Esophagus muscularis mucosa (tissue), 4 donors: Measurements from ENCODE around the gene OLFML2B. TPM values are rescaled to one million over a fixed set of nuclear protein-coding genes. Genes with fewer than 3 reads are reported as not detected.

Experiments
- DNase-seq: peaks from one replicate; pipeline ENCODE4 v3.0.0-alpha.2; 2017; ENCODE audit errors: extremely low spot score
- H3K27ac ChIP-seq, 4 donors: fragments of 200-600 bp; sonication (generic); replicated peaks in 1 of 4; 1 replicate in 3 of 4; 2 replicates in 1 of 4; pipeline ENCODE4 v1.5.1; 2016 to 2019; ENCODE audit warnings: mild to moderate bottlenecking in 1 of 4
- H3K27me3 ChIP-seq, 4 donors: fragments of 200-600 bp; sonication (generic); one replicate each; pipeline versions ENCODE4 v1.5.1 to v1.6.0; 2016 to 2019
- H3K36me3 ChIP-seq, 4 donors: fragments of 200-600 bp; sonication (generic); one replicate each; pipeline ENCODE4 v1.5.1; 2016 to 2019
- H3K4me1 ChIP-seq, 4 donors: fragments of 200-600 bp; sonication (generic); one replicate each; pipeline ENCODE4 v1.5.1; 2016 to 2019
- H3K4me3 ChIP-seq, 4 donors: fragments of 200-600 bp; sonication (generic); 1 replicate in 2 of 4; 2 replicates in 2 of 4; pipeline ENCODE4 v1.5.1; 2016 to 2019; ENCODE audit warnings: mild to moderate bottlenecking in 4 of 4, moderate library complexity in 1 of 4
- H3K9me3 ChIP-seq, 4 donors: fragments of 200-600 bp; sonication (generic); 1 replicate in 3 of 4; 2 replicates in 1 of 4; pipeline ENCODE4 v1.5.1; 2016 to 2019
- POLR2A ChIP-seq: fragments of 450-650 bp; IDR thresholded peaks from one replicate; pipeline ENCODE4 v1.6.1; 2017; ENCODE audit warnings: antibody characterized with exemption, moderate library complexity, mild to moderate bottlenecking, low read depth
- WGBS: methylation state at CpG from one replicate; pipeline ENCODE4 v1.1.5; 2018; 5-methylcytosine and 5-hydroxymethylcytosine counted together
- intact Hi-C: fragments of 100-400 bp; cut with DNase I; formaldehyde crosslinking; loops from one replicate; pipeline ENCODE4 v1.15.1; 2023
- total RNA-seq, 4 donors: library from RNA; depleted of rRNA; stranded (reverse); fragments of >200 nt; gene quantifications; one replicate each; pipeline versions ENCODE4 v1.1.0 to v1.2.1, GENCODE V29; 2016
- TF ChIP-seq, protein P1 (sequence below), 3 experiments: fragments of 200-600 bp in 2 of 3; fragments of 450-650 bp in 1 of 3; sonication (generic) in 2 of 3; IDR thresholded peaks; one replicate each; pipeline ENCODE4 v1.5.1; 2017 to 2019; ENCODE audit warnings: antibody characterized with exemption in 3 of 3, mild to moderate bottlenecking in 2 of 3, moderate library complexity in 1 of 3

Gene OLFML2B
- total RNA-seq, 4 donors from 2014 or later, result 1.2 to 6.7 (median 5.9) TPM

DNA sequence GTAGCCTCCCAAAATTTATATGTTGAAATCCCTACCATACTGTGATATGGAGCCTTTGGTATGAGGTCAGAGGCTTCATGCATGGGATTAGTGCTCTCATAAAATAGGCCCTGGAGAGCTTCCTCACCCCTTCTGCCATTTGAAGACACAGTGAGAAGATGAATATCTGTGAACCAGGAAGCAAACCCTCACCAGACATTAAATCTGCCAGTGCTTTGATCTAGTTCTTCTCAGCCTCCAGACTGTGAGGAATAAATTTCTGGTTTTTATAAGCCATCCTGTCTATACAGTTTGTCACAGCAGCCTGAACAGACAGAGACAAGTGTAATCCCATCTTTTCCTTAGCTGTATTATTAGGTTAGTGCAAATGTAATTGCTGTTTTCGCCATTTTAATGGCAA is 88.4 kb downstream of the OLFML2B start:
- Histone ChIP-seq H3K27me3 (no peaks in the 10 kb centered on the region), H3K4me3 (no peak overlapping the region), H3K36me3 (peaks cover 0 to 4% (median 0%) of the 10 kb centered on the region in 4 donors), H3K4me1 (no peaks in the 10 kb centered on the region), H3K9me3 (no peaks in the 10 kb centered on the region), H3K27ac (no peak overlapping the region)
- intact Hi-C loops, result no loop called here
- DNase-seq, result no peak
- TF ChIP-seq, protein P1, sequence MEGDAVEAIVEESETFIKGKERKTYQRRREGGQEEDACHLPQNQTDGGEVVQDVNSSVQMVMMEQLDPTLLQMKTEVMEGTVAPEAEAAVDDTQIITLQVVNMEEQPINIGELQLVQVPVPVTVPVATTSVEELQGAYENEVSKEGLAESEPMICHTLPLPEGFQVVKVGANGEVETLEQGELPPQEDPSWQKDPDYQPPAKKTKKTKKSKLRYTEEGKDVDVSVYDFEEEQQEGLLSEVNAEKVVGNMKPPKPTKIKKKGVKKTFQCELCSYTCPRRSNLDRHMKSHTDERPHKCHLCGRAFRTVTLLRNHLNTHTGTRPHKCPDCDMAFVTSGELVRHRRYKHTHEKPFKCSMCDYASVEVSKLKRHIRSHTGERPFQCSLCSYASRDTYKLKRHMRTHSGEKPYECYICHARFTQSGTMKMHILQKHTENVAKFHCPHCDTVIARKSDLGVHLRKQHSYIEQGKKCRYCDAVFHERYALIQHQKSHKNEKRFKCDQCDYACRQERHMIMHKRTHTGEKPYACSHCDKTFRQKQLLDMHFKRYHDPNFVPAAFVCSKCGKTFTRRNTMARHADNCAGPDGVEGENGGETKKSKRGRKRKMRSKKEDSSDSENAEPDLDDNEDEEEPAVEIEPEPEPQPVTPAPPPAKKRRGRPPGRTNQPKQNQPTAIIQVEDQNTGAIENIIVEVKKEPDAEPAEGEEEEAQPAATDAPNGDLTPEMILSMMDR (IDR thresholded peaks at IDR 0.05), result no peak
- 92% methylated on average over 1 of the region's 1 CpG for WGBS

DNA sequence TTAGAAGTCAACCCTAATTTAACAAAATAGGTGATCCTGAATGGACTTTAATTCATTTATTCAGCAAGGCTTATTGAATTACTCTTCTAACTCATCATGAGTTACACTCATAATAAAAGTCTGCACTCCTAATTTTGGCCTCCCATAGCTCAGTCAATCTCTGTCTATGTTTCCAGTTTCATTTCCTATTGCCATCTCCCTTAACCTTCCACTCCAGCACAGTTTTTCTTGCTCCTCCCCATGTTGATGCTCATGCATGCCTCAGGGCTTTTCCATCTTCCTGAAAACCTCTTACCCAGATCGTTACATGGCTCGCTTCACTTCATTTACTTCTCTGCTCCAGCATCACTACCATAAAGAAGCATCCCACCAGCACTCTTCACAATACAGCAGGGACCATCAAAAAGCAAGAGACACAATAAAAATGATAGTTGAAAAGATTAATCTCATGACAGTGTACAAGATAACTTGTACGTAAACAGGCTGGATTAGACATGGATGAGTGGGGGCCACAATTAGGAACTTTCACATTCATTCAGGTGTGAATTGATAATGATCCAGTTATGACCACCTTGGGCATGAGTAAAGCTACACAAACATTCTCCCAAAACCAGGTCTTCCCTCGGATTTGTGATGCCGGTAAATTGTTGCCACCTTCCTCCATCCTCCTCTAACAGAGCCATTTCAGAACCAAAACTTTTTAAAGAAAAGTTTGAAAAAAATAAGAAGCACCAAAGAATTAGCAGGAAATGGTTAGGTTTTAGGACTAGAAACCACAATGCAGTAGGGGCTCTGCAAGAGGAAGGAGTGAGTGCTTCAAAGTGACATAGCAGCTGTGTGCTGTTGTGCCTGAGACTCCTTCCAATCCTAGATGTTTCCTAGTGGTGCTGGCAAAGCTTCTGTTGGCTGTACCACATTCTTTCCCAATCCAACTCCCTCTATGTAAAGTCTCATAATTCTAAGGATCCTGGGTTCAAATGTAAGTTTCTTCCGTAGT is 89.8 kb downstream of the OLFML2B start:
- TF ChIP-seq, protein P1 (IDR thresholded peaks at IDR 0.05), result no peak
- TF ChIP-seq POLR2A, result no peak
- WGBS, result 82% methylated on average over 6 of the region's 6 CpGs
- intact Hi-C loops, result no loop called here
- no peak overlapping the region for H3K27ac ChIP-seq
- peaks cover 0 to 3% (median 0%) of the 10 kb centered on the region in 4 donors for H3K36me3 ChIP-seq
- H3K4me3 ChIP-seq, result no peak overlapping the region
- DNase-seq, result no peak
- H3K4me1 ChIP-seq, result no peaks in the 10 kb centered on the region
- no peaks in the 10 kb centered on the region for H3K27me3 ChIP-seq
- no peaks in the 10 kb centered on the region for H3K9me3 ChIP-seq

Other genes with a start within 250 kb of the OLFML2B start
- 1 to 10 TPM in 3 of 4 donors, under 1 TPM in 1; 0.99 to 9.0 (median 4.0) TPM for gene NOS1AP, start 45.8 kb upstream of the OLFML2B start, total RNA-seq